ENCODE results near the gene PLEKHM1. TPM values are rescaled to one million over a fixed set of nuclear protein-coding genes. Genes with fewer than 3 reads are reported as not detected.

The PLEKHM1 gene
- polyA plus RNA-seq, 4 donors = 10.5 to 17.0 (median 13.4) TPM

Other genes with a start within 250 kb of the PLEKHM1 start
- gene SPATA32, start 228.6 kb downstream of the PLEKHM1 start, polyA plus RNA-seq (ENCODE audit: insufficient read length in 4 of 4) = under 1 TPM; 0.09 to 0.41 (median 0.17) TPM
- gene MAP3K14, start 173.7 kb downstream of the PLEKHM1 start, polyA plus RNA-seq (ENCODE audit: insufficient read length in 4 of 4) = 1 to 10 TPM; 5.5 to 7.7 (median 6.1) TPM
- gene ARHGAP27, start 57.9 kb downstream of the PLEKHM1 start, polyA plus RNA-seq (ENCODE audit: insufficient read length in 4 of 4) = 10 to 100 TPM in 3 of 4 donors, 1 to 10 TPM in 1; 9.4 to 20.8 (median 13.5) TPM